ENCODE results near the gene PTH1R. TPM values are rescaled to one million over a fixed set of nuclear protein-coding genes. Genes with fewer than 3 reads are reported as not detected.

PTH1R gene
- total RNA-seq, result 1 to 10 TPM in 3 of 4 donors, under 1 TPM in 1; 0.40 to 1.9 (median 1.5) TPM

GRCh38 chr3:46877406-46878125 is at the start of gene PTH1R:
PTH1R (plus strand) TSS chr3:46877721; CDS start chr3:46883560, 5,839 bp downstream.
- H3K4me1 ChIP-seq, result peaks cover 7 to 36% (median 11%) of the 10 kb centered on the region in 3 donors
- no peak for DNase-seq

GRCh38 chr3:46829699-46830208 is 47.8 kb upstream of the PTH1R start:
- Histone ChIP-seq H3K27ac (no peak overlapping the region), H3K27me3 (no peaks in the 10 kb centered on the region), H3K4me1 (no peaks in the 10 kb centered on the region), H3K36me3 (no peaks in the 10 kb centered on the region), H3K9me3 (no peaks in the 10 kb centered on the region), H3K4me3 (no peak overlapping the region)
- DNase-seq, result no peak
- WGBS, 2 donors, result 63 to 72% methylated on average over 3 to 4 of the region's 4 CpGs
- intact Hi-C loops (cut with DNase I), result no loop called here
- TF ChIP-seq POLR2A (IDR thresholded peaks at IDR 0.05) (no peak), CTCF (IDR thresholded peaks at IDR 0.05) (no peak)

More at GRCh38 chr3:46877406-46878125, at the start of gene PTH1R:
- Histone ChIP-seq H3K4me3 (no peak within 1 kb of the TSS), H3K36me3 (no peaks in the 10 kb centered on the region), H3K27me3 (peaks cover 10 to 30% (median 12%) of the 10 kb centered on the region in 4 donors), H3K27ac (no peak within 1 kb of the TSS), H3K9me3 (no peaks in the 10 kb centered on the region)
- WGBS, 2 donors, result 20 to 64% methylated on average over 1 to 6 of the region's 7 CpGs
- intact Hi-C loops (cut with DNase I), result no loop called here
- TF ChIP-seq CTCF (IDR thresholded peaks at IDR 0.05) (no peak), POLR2A (IDR thresholded peaks at IDR 0.05) (no peak)

- Histone ChIP-seq H3K9me3 (no peaks in the 10 kb centered on the region), H3K4me1 (no peaks in the 10 kb centered on the region), H3K27ac (no peak overlapping the region), H3K36me3 (no peaks in the 10 kb centered on the region), H3K4me3 (no peak overlapping the region), H3K27me3 (no peaks in the 10 kb centered on the region)
- intact Hi-C loops (cut with DNase I), result no loop called here
- TF ChIP-seq POLR2A (IDR thresholded peaks at IDR 0.05) (no peak), CTCF (IDR thresholded peaks at IDR 0.05) (no peak)
- no peak for DNase-seq
- WGBS, 2 donors, result 81 to 88% methylated on average over 2 of the region's 2 CpGs
Observed at GRCh38 chr3:46830801-46831200, 46.7 kb upstream of the PTH1R start.

GRCh38 chr3:46831316-46831715 is 46.2 kb upstream of the PTH1R start:
- no peaks in the 10 kb centered on the region for H3K27me3 ChIP-seq
- TF ChIP-seq CTCF (IDR thresholded peaks at IDR 0.05) (no peak), POLR2A (IDR thresholded peaks at IDR 0.05) (no peak)
- no peaks in the 10 kb centered on the region for H3K9me3 ChIP-seq
- 81 to 96% methylated on average over 3 of the region's 3 CpGs for WGBS, 2 donors
- DNase-seq, result no peak
- intact Hi-C loops (cut with DNase I), result no loop called here
- H3K4me1 ChIP-seq, result no peaks in the 10 kb centered on the region
- H3K27ac ChIP-seq, result no peak overlapping the region
- no peaks in the 10 kb centered on the region for H3K36me3 ChIP-seq
- H3K4me3 ChIP-seq, result no peak overlapping the region

GRCh38 chr3:46831841-46832240 is 45.7 kb upstream of the PTH1R start:
- 10 to 69% methylated on average over 1 of the region's 1 CpG for WGBS, 2 donors

More at GRCh38 chr3:46831841-46832240, 45.7 kb upstream of the PTH1R start:
- Histone ChIP-seq H3K4me1 (no peaks in the 10 kb centered on the region), H3K4me3 (no peak overlapping the region), H3K36me3 (no peaks in the 10 kb centered on the region), H3K27me3 (no peaks in the 10 kb centered on the region), H3K27ac (no peak overlapping the region), H3K9me3 (peaks cover 0 to under 1% (median 0%) of the 10 kb centered on the region in 3 donors)
- intact Hi-C loops (cut with DNase I), result no loop called here
- DNase-seq, result no peak
- no peak for TF ChIP-seq POLR2A (IDR thresholded peaks at IDR 0.05)
- no peak for TF ChIP-seq CTCF (IDR thresholded peaks at IDR 0.05)

All from esophagus squamous epithelium (tissue), 5 donors.